Right lobe of liver (tissue), 6 donors: Measurements from ENCODE around the gene PGS1. TPM values are rescaled to one million over a fixed set of nuclear protein-coding genes. Genes with fewer than 3 reads are reported as not detected.

Source experiments
- ATAC-seq, 4 donors: fragments of 200-7000 bp; cut with Tn5 transposase; one replicate each; pipeline ENCODE4 v1.9.1; 2020; ENCODE audit warnings: mild to moderate bottlenecking in 4 of 4, moderate library complexity in 4 of 4
- DNase-seq, 3 donors: peaks; one replicate each; pipeline ENCODE4 v3.0.0-alpha.2; 2020
- H3K27ac ChIP-seq, 3 donors: fragments of 200-600 bp; one replicate each; pipeline ENCODE4 v1.8.0; 2022
- H3K27me3 ChIP-seq, 2 donors: fragments of 200-600 bp; one replicate each; pipeline ENCODE4 v1.8.0; 2022
- H3K36me3 ChIP-seq, 4 donors: fragments of 200-600 bp; sonication (generic) in 1 of 4; one replicate each; pipeline versions ENCODE4 v1.5.1 to v1.8.0; 2017 to 2022; ENCODE audit warnings: control low read depth in 1 of 4
- H3K4me1 ChIP-seq, 4 donors: fragments of 200-600 bp; sonication (generic) in 1 of 4; one replicate each; pipeline versions ENCODE4 v1.5.1 to v1.8.0; 2017 to 2022; ENCODE audit warnings: control low read depth in 1 of 4
- H3K4me3 ChIP-seq, 3 donors: fragments of 200-600 bp; one replicate each; pipeline ENCODE4 v1.8.0; 2022
- H3K9me3 ChIP-seq, 4 donors: fragments of 200-600 bp; sonication (generic) in 1 of 4; one replicate each; pipeline versions ENCODE4 v1.5.1 to v1.8.0; 2017 to 2022; ENCODE audit warnings: control low read depth in 1 of 4
- POLR2A ChIP-seq: fragments of 450-650 bp; IDR thresholded peaks from one replicate; pipeline ENCODE4 v1.6.1; 2017; ENCODE audit warnings: antibody characterized with exemption, mild to moderate bottlenecking
- WGBS: methylation state at CpG from one replicate; pipeline ENCODE4 v1.1.6; 2018; ENCODE audit warnings: low coverage, low lambda C conversion rate; ENCODE audit not compliant: insufficient coverage; ENCODE audit errors: missing lambda C conversion rate; 5-methylcytosine and 5-hydroxymethylcytosine counted together
- intact Hi-C, 2 donors: fragments of 100-400 bp; cut with DNase I; formaldehyde crosslinking; loops; one replicate each; pipeline versions ENCODE4 v1.11.2 to v1.14.1; 2022
- total RNA-seq, 6 experiments: library from RNA; depleted of rRNA in 2 of 6; stranded (reverse); fragments of >200 nt in 2 of 6; fragmentation: NEBNext Ultra II Directional in 3 of 6; extraction: Animal tissue kit (Norgen Biotek cat#: 25700) in 3 of 6; gene quantifications; one replicate each; pipeline versions ENCODE4 v1.1.0 to v1.2.4, GENCODE V29; 2016 to 2023
- TF ChIP-seq, protein P1 (sequence below), 4 donors: fragments of 200-600 bp in 3 of 4; fragments of 450-650 bp in 1 of 4; IDR thresholded peaks; one replicate each; pipeline versions ENCODE4 v1.5.1 to v1.8.0; 2016 to 2022; ENCODE audit warnings: antibody characterized with exemption in 4 of 4, mild to moderate bottlenecking in 2 of 4
- donor health status: DM: no; HTN: yes; CAD: no.
- donor health status: DM: no; HTN: no; CAD: no.
- donor health status: DM: no; HTN: no; CAD: no.
- donor health status: DM: no; HTN: yes; CAD: no.
- donor health status: DM: no; HTN: yes; CAD: no.

The PGS1 gene
- total RNA-seq, 6 experiments from 2014 or later = 8.8 to 17.5 (median 13.4) TPM

DNA sequence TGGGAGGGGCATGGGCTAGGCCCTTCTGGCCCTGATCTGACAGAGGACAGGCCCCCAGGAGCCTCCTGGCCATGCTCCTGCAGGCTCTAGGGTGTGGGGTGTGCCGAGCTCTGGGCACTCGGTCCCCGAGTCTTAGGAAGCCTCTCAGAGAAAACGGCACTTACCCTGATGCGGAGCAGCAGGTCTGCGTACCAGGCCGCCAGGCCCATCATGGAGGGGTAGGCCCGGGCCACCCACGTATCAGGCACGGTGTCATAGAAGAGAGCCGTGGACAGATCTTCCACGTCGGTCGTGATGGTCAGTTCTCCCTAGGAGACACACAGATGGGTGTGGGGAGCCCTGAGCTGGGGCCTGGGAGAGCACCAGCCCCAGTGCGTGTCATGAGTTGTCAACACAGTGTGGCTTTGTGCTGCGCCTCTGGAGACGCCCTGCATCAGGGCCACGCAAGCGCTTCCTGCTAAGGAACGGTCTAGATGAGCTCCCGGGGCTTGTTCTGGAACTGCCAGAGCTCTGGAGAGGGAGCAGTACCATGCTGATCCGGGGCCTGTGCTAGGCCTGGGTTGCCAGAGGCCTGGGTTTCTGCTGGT is 47.9 kb downstream of the PGS1 start:
- WGBS = 90% methylated on average over 2 of the region's 22 CpGs
- Histone ChIP-seq H3K4me1 (peaks cover 0 to 4% (median 0%) of the 10 kb centered on the region in 4 donors), H3K36me3 (peaks cover 0 to 14% (median 5%) of the 10 kb centered on the region in 4 donors), H3K27me3 (no peaks in the 10 kb centered on the region), H3K27ac (no peak overlapping the region), H3K4me3 (no peak overlapping the region), H3K9me3 (no peaks in the 10 kb centered on the region)
- TF ChIP-seq, protein P1, sequence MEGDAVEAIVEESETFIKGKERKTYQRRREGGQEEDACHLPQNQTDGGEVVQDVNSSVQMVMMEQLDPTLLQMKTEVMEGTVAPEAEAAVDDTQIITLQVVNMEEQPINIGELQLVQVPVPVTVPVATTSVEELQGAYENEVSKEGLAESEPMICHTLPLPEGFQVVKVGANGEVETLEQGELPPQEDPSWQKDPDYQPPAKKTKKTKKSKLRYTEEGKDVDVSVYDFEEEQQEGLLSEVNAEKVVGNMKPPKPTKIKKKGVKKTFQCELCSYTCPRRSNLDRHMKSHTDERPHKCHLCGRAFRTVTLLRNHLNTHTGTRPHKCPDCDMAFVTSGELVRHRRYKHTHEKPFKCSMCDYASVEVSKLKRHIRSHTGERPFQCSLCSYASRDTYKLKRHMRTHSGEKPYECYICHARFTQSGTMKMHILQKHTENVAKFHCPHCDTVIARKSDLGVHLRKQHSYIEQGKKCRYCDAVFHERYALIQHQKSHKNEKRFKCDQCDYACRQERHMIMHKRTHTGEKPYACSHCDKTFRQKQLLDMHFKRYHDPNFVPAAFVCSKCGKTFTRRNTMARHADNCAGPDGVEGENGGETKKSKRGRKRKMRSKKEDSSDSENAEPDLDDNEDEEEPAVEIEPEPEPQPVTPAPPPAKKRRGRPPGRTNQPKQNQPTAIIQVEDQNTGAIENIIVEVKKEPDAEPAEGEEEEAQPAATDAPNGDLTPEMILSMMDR (IDR thresholded peaks at IDR 0.05) = no peak
- no peak for TF ChIP-seq POLR2A
- ATAC-seq = no peak
- intact Hi-C loops = loop anchor here in 1 of 2 donors (10.0 kb wide), 1 partner anchor 142 kb away; no protein-coding TSS in a partner anchor
- peak in 1 of 3 donors; percentile 20 for DNase-seq

DNA sequence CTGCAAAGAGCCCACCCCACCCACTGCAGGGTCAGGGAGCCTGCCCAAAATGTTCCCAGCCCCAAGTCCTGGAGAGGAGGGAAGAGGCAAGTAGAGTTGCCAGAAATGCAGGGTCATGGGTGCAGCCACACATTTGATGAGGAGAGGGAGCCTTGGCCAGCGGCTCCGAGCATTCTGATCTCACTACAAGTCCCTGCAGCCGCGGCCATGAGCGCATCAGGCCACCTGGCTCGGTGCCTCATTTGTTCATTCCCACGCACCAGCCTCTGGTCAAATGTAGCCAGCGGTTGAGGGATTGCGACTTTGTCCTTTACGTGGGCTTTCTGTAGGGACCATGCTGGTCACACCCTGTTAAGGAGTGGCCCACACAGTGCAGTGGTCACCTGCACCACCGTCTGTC is 48.7 kb downstream of the PGS1 start:
- H3K27ac ChIP-seq = no peak overlapping the region
- TF ChIP-seq POLR2A = no peak
- TF ChIP-seq, protein P1 (IDR thresholded peaks at IDR 0.05) = no peak
- ATAC-seq = no peak
- WGBS = no CpG with 5 or more reads among the region's 11 CpGs
- H3K27me3 ChIP-seq = no peaks in the 10 kb centered on the region
- H3K4me3 ChIP-seq = no peak overlapping the region
- H3K36me3 ChIP-seq = peaks cover 0 to 14% (median 5%) of the 10 kb centered on the region in 4 donors
- no peaks in the 10 kb centered on the region for H3K9me3 ChIP-seq
- H3K4me1 ChIP-seq = peaks cover 0 to 6% (median 3%) of the 10 kb centered on the region in 4 donors
- intact Hi-C loops = loop anchor here in 1 of 2 donors (10.0 kb wide), 1 partner anchor 142 kb away; no protein-coding TSS in a partner anchor
- no peak for DNase-seq

DNA sequence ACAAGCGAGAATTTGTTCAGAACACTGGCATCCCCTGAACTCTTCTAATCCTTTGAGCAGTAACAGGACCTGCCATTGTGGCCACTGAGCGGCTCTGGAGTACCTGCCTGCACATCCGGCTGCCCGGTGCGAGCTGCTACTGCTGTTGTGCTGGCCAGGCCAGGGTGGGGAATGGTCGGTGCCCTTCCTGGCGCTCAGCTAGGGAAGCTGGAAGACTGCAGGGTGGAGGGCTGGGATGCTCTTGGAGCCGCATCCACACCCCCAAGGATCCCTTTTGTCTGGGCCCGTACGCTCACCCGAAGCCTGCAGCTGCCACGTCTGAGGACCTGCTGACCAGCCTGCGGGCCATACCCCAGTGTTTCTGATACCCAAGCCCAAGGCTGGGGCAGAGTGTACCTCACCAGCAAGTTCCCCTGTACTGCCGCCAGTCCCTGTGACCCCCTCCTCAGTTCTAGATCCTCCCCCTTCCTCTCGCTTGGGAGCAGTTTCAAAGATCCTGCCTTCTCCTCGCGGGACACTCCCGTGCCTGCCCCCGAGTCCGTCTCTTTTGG is 49.7 kb downstream of the PGS1 start:
- H3K27ac ChIP-seq = no peak overlapping the region
- H3K27me3 ChIP-seq = no peaks in the 10 kb centered on the region
- peaks cover 0 to 14% (median 5%) of the 10 kb centered on the region in 4 donors for H3K36me3 ChIP-seq
- DNase-seq (peak in 1 of 3 donors; percentile 16), ATAC-seq (no peak)
- H3K4me3 ChIP-seq = no peak overlapping the region
- TF ChIP-seq, protein P1 (IDR thresholded peaks at IDR 0.05) = no peak
- TF ChIP-seq POLR2A = no peak
- intact Hi-C loops = loop anchor here in 1 of 2 donors (10.0 kb wide), 1 partner anchor 143 kb away; no protein-coding TSS in a partner anchor
- 76% methylated on average over 7 of the region's 20 CpGs for WGBS
- peaks cover 0 to 11% (median 5%) of the 10 kb centered on the region in 4 donors for H3K4me1 ChIP-seq
- no peaks in the 10 kb centered on the region for H3K9me3 ChIP-seq

DNA sequence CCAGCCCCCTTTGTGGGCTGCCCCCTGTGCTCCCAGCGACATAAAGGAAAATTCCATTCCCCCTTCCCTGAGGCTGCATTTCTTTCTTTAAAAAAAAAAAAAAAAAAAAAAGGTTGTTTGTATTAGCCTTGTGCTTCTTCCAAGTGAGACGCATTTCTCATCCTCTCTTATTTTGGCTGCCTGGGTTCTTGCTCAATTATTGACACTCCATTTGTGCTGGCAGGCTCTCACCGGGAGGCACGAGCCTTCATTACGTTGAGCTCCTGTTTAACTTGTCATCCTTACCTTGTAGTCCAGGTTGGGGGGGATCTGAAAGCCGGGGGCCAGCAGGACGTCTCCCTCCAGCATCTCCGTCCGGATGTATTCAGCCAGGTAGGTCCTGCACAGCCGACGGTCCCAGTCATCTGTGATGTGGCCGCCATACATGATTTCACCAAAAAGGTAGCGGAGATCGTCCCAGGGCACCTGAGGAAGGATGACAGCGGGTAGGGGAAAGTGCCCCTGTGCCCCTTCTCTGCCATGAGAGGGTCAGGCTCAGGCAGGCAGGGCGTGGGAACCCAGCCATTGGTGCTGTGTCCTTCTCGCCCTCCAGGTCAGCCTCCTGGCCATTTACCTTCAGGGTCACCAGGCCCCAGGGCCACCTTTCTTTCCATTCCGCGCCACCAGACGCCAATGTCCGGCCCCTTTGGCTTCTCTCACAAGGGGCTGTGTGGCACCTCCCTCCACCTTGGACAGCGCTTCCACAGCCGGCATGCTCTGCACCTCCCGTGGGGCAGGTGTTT is 50.6 kb downstream of the PGS1 start:
- H3K4me3 ChIP-seq = no peak overlapping the region
- TF ChIP-seq POLR2A = no peak
- TF ChIP-seq, protein P1 (IDR thresholded peaks at IDR 0.05) = no peak
- H3K4me1 ChIP-seq = peaks cover 0 to 11% (median 5%) of the 10 kb centered on the region in 4 donors
- WGBS = 41% methylated on average over 7 of the region's 24 CpGs
- no peaks in the 10 kb centered on the region for H3K27me3 ChIP-seq
- H3K9me3 ChIP-seq = no peaks in the 10 kb centered on the region
- H3K36me3 ChIP-seq = peaks cover 0 to 9% (median 4%) of the 10 kb centered on the region in 4 donors
- peak in 1 of 4 donors; percentile 41 for ATAC-seq
- intact Hi-C loops = loop anchor here in 1 of 2 donors (10.0 kb wide), 1 partner anchor 144 kb away; no protein-coding TSS in a partner anchor
- H3K27ac ChIP-seq = no peak overlapping the region
- peak in 1 of 3 donors; percentile 19 for DNase-seq
